DND-41 (cell line): ENCODE data around the gene EXOG.

Experiments used
- CTCF ChIP-seq: IDR thresholded peaks from 2 replicates; pipeline ENCODE4 v1.5.1; 2012; ENCODE audit warnings: borderline replicate concordance, low read length, moderate library complexity, mild to moderate bottlenecking; ENCODE audit not compliant: poor library complexity, severe bottlenecking; ENCODE audit errors: extremely low read depth
- EZH2 ChIP-seq: IDR thresholded peaks from 3 replicates; pipeline ENCODE4 v1.6.1; 2012; ENCODE audit warnings: borderline replicate concordance, low read depth, mild to moderate bottlenecking, moderate library complexity, low read length, inconsistent platforms; ENCODE audit not compliant: severe bottlenecking

GRCh38 chr3:38450853-38451252 is 45.3 kb upstream of the EXOG start:
- TF ChIP-seq CTCF = no peak
- no peak for TF ChIP-seq EZH2
